NCI-H748 (cell line): ENCODE results near the gene ADI1.
"Not testable (repeated sequence)": the region's sequence is repeated elsewhere in the genome, so short reads cannot be mapped to it uniquely, and the experiment has no call there.

ENCODE experiments used
- DNase-seq: peaks from one replicate; lab custom pipeline; 2025; ENCODE audit not compliant: unreplicated experiment; lab: John Stamatoyannopoulos, UW

ADI1 gene

GRCh38 chr2:3450385-3451010 lies 68.8 kb downstream of the ADI1 start:
- peak; percentile 97 for DNase-seq

GRCh38 chr2:3449936-3450335 lies 69.4 kb downstream of the ADI1 start:
- no peak for DNase-seq

DNA sequence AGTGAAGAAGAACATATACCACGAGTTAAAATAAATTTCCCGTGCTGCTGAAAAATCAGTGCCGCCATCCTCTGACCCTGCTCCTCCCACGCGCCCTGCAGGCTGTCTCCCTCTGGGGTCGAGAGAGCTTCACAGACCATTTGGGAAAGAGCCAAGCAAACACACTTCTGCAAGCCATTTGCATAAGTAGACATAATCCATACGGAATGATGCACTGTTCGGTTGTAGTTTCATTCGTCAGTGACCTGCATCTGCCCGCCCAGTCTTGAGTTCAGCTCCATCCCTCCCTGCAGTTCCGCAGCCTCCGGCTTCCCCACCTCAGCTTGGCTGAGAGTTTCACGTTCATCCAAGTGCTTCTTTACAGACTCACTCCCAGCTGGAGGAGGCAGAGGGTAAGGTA lies 70.2 kb downstream of the ADI1 start:
- peak; percentile 91 for DNase-seq

- DNase-seq: not testable (repeated sequence)
These were observed 70.9 kb downstream of the ADI1 start for GRCh38 chr2:3448441-3448911.

- DNase-seq: peak; percentile 35
These were observed 71.5 kb downstream of the ADI1 start for GRCh38 chr2:3447789-3448317.
